GM21526 (cell line): ENCODE measurements around the gene RNF208.

ENCODE experiments used
- ATAC-seq: cut with Tn5 transposase; IDR thresholded peaks from one replicate; pipeline ENCODE4 v1.9.1; 2021; ENCODE audit warnings: moderate library complexity; ENCODE audit not compliant: unreplicated experiment, low FRiP score

Gene RNF208

GRCh38 chr9:137215196-137215986, 6.6 kb downstream of the RNF208 start:
- no peak for ATAC-seq

- ATAC-seq: no peak
These were observed 7.4 kb downstream of the RNF208 start for GRCh38 chr9:137214620-137215019.

- ATAC-seq: no peak
These were observed 8.6 kb downstream of the RNF208 start for GRCh38 chr9:137213160-137214060.

- ATAC-seq: no peak
These were observed 9.5 kb downstream of the RNF208 start for GRCh38 chr9:137212520-137212919.

DNA sequence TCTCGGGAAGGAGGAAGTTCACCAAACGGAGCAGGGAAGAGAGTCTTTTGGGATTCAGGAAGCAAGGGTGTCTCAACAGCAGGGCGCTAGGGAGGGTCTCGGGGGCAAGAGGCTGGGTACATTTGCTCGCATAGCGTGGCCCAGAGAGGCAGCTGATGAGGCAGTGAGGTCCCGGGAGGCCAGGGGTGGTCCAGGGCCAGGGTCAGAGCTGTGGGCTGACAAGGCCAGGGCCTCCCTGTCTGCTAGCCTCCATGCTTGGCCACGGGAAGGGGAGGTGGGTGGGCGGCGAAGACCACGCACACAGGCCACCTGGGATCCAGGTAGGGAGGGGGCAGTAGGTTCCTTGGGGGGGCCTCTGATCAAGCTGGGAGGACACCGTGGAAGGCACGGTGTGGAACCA, 10.5 kb downstream of the RNF208 start:
- ATAC-seq: no peak

GRCh38 chr9:137206602-137207001, 15.4 kb downstream of the RNF208 start:
- no peak for ATAC-seq

DNA sequence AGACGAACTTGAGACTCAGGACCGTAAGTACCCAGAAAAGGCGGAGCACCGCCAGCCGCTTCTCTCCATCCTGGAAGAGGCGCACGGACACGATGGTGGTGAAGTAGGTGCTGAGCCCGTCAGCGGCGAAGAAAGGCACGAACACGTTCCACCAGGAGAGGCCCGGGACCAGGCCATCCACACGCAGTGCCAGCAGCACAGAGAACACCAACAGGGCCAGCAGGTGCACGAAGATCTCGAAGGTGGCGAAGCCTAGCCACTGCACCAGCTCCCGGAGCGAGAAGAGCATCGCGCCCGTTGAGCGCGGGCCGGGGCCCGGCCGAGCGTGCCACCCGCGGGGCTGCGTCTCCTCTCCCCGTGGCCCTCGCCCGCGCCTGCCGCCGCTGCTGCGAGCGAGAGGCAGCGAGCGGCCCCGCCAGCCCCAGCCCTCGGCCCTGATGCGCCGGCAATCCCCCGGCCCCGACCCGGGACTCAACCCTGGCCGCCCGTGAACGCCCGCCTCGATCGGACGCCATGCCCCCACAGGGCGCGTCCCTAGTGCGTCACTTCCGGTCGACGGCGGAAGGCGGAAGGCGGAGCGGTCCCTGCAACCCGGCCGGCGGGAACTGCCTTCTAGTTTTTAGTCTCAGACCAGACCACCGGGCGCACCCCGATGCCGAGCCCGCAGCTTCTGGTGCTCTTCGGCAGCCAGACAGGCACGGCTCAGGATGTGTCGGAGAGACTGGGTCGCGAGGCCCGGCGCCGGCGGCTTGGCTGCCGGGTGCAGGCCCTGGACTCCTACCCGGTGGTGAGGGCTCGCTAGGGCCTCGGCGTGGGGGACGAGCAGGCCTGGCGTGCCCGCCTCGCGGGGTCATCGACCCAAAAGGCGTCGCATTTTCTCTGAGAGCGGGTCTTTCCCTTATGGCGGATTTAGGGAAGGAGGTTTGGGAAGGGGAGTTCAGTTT, 16.6 kb downstream of the RNF208 start, which contains the start of the genes NDOR1 and TMEM203:
TSS of gene NDOR1 (plus strand) at position 575 of the 944 bp plus-strand sequence. CDS start at position 653, 78 bp downstream.
TSS of gene TMEM203 (minus strand) at position 523 of the 944 bp plus-strand sequence. CDS start at position 289, 234 bp downstream.
- ATAC-seq: peak; percentile 45

- ATAC-seq: no peak
These were observed 17.3 kb downstream of the RNF208 start for GRCh38 chr9:137204731-137205125.

- ATAC-seq: no peak
These were observed 19.1 kb downstream of the RNF208 start for GRCh38 chr9:137202966-137203365.

DNA sequence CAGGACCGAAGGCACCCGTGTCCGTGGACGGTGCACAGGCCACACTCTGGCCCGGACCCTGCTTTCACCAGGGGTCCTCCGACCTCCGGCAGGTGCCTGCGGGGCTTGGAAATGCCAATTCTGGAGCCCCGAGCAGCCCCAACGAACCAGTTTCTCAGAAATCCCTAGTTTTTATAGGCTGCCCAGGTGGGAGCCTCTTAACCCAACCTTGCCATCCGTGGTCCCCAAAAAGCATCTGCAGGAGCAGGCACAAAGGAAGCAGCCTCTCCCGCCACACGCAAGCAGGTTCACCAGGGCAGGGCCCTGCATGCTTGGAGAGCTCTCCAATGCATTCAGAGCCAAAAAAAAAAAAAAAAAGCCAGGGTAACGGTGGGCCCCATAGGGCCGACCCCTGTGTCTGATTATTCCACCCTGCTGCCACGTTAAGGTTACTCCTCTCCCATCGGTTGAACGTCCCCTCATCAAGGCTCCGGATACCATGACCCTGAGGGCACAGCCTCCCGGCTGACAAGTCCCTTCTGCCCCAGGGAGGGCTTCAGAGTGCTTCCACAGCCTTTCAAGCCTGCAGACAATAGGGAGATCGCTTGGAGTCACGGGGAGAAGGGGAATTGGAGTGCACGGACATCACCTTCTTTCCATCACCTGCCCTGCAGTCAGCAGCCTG, 20.7 kb downstream of the RNF208 start:
- no peak for ATAC-seq

GRCh38 chr9:137200311-137201204, 21.5 kb downstream of the RNF208 start, which contains the start of gene TPRN:
Gene TPRN (minus strand): TSS chr9:137200741. CDS start chr9:137200711, 30 bp downstream.
- ATAC-seq: peak; percentile 74

DNA sequence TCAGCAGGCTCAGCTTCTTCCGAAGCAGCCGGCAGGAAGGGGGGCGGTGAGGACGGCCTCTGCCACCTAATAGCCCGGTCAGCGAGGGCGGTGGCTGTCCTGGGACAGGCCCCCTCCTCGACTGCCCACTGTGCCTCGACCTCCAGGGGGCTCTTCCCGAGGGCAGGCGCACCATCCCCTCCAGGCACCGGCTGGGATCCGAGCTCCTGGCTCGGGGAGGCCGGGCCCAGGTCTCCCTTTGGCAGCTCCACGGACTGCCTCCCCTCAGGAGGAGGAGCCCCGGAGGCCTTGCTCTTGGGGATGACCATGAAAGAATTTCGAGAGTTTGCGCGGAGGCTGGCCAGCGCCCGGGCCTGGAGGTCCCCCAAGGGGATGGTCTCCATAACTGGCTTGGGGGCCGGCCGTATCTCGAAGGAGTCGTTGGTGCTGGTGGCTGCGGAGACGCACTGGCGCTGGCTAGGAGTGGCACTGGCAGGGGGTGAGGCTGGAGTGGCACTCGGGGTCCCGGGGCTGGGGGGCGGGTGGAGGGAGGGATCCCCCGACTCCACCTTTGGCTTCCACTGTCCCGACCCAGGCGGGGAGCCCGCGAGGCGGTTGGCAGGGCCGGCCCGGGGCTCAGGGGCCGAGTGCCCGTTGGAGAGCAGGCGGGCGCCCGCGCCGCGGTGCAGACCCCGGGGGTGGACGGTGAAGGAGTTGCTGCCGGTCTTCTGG, 22.5 kb downstream of the RNF208 start:
- no peak for ATAC-seq

DNA sequence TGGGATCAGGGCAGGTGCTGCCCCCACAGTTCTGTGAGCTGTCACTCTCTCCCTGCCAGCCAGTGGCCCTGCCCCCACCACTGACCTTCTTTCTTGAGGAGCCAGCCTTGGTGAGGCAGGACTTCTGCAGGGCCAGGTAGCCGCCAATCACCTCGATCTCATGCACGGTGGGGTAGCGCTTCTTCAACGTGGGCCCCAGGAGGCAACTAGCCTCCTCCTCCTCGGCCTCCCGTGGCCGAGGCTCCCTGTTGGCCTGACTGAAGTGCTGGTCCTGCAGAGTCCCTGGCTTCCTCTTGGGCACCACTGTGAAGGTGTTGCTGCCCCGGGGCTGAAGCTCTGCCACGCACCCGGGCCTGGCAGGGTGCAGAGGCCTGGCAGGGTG, 23.1 kb downstream of the RNF208 start:
- ATAC-seq: no peak

GRCh38 chr9:137198051-137198901, 23.8 kb downstream of the RNF208 start:
- ATAC-seq: no peak

DNA sequence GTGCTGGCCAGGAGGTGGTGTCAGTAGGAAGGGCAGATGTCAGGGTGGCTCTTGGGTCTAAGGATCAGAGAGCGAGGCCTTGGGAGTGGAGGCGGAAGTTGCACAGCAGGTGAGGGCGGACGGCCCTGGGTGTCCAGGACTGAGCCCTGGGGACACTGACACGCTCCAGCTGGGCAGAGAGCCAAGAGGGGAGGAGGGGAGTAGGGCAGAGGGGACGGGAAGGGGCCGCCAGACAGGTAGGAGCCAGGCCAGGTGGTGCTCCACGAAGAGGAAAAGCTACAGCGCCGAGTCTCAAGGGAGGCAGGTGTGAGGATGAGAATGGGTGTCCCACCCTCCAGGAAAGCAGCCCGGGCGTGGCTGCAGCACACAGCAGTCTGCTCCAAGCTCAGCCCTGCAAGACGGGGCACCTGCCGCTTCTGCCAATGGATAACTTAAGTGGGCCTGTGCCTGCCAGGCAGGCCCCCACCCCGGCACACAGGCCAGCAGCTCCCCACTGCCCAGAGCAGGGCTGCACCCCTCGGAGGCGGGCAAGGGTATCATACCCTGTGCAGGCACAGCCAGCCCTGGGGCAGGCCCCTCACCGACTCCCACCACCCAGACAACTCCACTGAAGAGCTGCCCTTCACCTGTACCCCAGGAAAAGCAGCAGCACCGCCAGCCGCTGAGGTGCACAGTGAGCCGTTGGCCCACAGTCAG, 26.4 kb downstream of the RNF208 start:
- ATAC-seq: no peak

DNA sequence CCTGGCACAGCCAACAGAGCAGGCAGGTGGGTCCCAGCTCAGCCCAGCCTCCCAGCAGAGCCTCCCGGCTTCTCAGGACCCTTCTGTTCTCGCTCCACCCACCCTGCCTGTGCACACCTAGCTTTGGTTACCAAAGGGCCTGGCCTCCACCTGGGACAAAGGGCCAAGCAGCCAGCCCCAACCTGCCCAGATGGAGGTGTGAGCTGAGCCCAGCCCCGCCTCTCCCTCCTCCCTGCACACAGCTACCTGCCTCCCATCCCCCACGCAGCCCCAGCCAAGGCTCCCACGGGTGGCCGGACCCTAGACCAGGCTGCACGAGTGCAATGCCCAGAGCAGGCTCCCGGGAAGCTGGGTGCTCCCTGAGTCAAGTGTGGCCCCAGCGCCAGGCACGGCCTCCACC, 27.1 kb downstream of the RNF208 start:
- ATAC-seq: no peak

- no peak for ATAC-seq
These were observed 27.7 kb downstream of the RNF208 start for GRCh38 chr9:137194388-137194787.
